Panc1 (cell line): ENCODE data around the gene UBASH3A.

Source experiments
- SIN3A ChIP-seq: IDR thresholded peaks from 2 replicates; pipeline ENCODE4 v1.6.1; 2012; ENCODE audit warnings: low read depth, mild to moderate bottlenecking, low read length, moderate library complexity, borderline replicate concordance; ENCODE audit not compliant: insufficient read depth
- TF ChIP-seq, protein P1 (sequence below): fragments of 450-650 bp; IDR thresholded peaks from 2 replicates; pipeline ENCODE4 v1.5.1; 2017; ENCODE audit warnings: mild to moderate bottlenecking

GRCh38 chr21:42495027-42495426, 91.3 kb downstream of the UBASH3A start:
- TF ChIP-seq, protein P1, sequence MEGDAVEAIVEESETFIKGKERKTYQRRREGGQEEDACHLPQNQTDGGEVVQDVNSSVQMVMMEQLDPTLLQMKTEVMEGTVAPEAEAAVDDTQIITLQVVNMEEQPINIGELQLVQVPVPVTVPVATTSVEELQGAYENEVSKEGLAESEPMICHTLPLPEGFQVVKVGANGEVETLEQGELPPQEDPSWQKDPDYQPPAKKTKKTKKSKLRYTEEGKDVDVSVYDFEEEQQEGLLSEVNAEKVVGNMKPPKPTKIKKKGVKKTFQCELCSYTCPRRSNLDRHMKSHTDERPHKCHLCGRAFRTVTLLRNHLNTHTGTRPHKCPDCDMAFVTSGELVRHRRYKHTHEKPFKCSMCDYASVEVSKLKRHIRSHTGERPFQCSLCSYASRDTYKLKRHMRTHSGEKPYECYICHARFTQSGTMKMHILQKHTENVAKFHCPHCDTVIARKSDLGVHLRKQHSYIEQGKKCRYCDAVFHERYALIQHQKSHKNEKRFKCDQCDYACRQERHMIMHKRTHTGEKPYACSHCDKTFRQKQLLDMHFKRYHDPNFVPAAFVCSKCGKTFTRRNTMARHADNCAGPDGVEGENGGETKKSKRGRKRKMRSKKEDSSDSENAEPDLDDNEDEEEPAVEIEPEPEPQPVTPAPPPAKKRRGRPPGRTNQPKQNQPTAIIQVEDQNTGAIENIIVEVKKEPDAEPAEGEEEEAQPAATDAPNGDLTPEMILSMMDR, result no peak
- no peak for TF ChIP-seq SIN3A
